H1 (cell line): ENCODE measurements around the gene OR52K1. TPM values are rescaled to one million over a fixed set of nuclear protein-coding genes. Genes with fewer than 3 reads are reported as not detected.

ENCODE experiments used
- SP2 ChIP-seq: IDR thresholded peaks from 2 replicates; pipeline ENCODE4 v1.6.1; 2012; ENCODE audit warnings: mild to moderate bottlenecking, low read length, inconsistent platforms
- polyA plus RNA-seq, 7 experiments: library from polyadenylated mRNA; depleted of rRNA in 3 of 7; stranded (reverse) in 5 of 7; unstranded in 2 of 7; fragments of >200 nt in 5 of 7; fragments of 200-250 nt in 2 of 7; gene quantifications; 1 replicate in 5 of 7; 2 replicates in 1 of 7; 4 replicates in 1 of 7; pipeline versions ENCODE4 v1.2.1 to v1.2.3, GENCODE V29; 2011 to 2013; ENCODE audit warnings: missing spikeins in 2 of 7, mixed read lengths in 2 of 7
- total RNA-seq: library from RNA; stranded (reverse); fragmentation: NEBNext Ultra II Directional; extraction: Animal tissue kit (Norgen Biotek cat#: 25700); gene quantifications from 2 replicates; pipeline ENCODE4 v1.2.1, GENCODE V29; 2021

OR52K1 gene
- total and polyA plus RNA-seq, 2 of the 8 experiments (the other 6 are each of a cell fraction or from before 2014, with no cell fraction given) = not detected

DNA sequence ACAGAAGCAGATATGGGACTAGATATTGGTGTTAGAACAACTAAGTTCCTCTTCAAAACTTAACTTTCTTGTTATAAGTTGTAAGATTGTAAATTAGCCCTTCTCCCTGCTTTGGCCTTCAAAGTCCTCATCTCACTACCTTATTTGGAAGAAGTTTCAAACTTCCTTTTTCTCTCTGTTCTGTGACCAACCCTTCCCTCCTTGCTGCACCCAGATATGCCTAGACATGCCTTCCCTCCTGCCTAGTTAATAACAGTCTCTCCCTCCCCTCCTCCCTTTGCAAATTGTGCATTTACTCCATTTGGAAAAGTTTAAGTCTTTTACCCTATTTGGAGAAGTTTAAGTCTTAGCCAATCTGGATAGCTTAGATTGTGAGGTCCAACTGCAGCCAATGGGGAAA lies 28.4 kb upstream of the OR52K1 start (continued):
- TF ChIP-seq SP2 = no peak
